Right lung (tissue), 5 donors: ENCODE data around the gene SPOCK2. TPM values are rescaled to one million over a fixed set of nuclear protein-coding genes. Genes with fewer than 3 reads are reported as not detected.

Experiments used
- DNase-seq, 2 donors: peaks; one replicate each; pipeline ENCODE4 v3.0.0-alpha.2; 2013
- polyA plus RNA-seq, 5 donors: library from polyadenylated mRNA; unstranded; fragments of 120-200 nt; gene quantifications; one replicate each; pipeline versions ENCODE4 v1.2.1 to v1.2.3, GENCODE V29; 2013; ENCODE audit warnings: inconsistent platforms in 1 of 5, low replicate concordance in 1 of 5; ENCODE audit not compliant: insufficient read length in 5 of 5, insufficient read depth in 1 of 5

Gene SPOCK2
- polyA plus RNA-seq, 5 donors = 4.7 to 11.0 (median 8.8) TPM

DNA sequence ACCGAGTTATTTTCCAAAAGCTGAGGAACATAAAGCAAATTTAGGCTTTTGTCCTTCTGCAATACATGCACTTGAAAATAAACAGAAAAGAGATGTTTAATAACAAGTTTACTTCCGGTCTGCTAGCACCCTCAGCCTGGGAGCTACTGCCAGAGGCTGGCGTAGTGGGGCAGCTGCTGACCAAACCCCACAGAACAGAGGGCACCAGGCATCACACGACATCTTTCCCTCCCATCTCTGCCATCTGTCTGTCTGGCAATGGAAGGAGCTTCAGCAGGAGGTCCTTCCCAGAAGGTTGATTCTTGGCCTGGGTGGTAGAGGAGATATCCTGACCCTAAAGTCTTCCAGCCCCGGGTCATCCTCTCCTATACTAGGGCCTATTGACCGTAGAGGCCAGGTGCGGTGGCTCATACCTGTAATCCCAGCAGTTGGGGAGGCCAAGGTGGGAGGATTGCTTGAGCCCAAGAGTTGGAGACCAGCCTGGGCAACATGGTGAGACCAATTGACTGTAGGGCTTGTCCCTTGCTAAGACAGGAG, 76.3 kb downstream of the SPOCK2 start:
- DNase-seq = no peak

DNA sequence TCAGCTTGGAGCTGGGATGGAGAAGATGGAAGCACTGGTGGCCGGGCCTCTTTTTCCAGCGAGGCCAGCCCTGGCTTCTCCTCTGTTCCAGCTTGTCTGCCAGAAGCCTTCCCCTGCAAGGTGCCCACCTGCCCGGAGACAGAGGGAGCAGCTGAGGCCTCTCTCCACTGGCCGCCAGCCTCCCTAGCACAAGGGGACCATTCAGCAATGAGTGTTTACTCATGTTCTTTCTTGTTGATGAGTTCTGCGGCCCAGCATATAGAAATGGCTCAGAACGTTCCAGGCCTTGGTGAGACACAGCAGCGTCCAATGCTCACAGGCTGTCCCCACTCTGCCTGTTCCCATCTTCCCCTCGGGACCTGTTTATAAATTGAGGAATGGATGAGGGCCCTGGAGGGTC, 76.9 kb downstream of the SPOCK2 start:
- no peak for DNase-seq

DNA sequence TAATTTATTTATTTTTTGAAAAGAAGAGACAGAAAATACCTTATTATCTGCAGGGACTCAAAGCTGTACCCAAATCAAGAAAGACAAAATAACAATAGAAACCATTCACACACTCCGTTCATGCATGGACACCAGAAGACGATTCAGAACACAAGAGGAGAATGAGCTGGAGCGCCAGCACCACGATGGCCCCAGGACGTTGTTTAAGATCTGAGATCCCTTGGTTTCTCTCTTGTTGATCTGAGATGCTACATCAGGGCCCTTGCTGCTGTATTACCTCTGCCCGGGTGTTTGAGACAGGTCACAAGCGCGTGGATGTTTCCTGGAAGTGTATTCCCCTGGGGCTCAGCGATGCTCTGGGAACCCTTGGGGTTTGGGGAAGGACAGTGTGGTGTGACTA, 77.3 kb downstream of the SPOCK2 start:
- DNase-seq = no peak

DNA sequence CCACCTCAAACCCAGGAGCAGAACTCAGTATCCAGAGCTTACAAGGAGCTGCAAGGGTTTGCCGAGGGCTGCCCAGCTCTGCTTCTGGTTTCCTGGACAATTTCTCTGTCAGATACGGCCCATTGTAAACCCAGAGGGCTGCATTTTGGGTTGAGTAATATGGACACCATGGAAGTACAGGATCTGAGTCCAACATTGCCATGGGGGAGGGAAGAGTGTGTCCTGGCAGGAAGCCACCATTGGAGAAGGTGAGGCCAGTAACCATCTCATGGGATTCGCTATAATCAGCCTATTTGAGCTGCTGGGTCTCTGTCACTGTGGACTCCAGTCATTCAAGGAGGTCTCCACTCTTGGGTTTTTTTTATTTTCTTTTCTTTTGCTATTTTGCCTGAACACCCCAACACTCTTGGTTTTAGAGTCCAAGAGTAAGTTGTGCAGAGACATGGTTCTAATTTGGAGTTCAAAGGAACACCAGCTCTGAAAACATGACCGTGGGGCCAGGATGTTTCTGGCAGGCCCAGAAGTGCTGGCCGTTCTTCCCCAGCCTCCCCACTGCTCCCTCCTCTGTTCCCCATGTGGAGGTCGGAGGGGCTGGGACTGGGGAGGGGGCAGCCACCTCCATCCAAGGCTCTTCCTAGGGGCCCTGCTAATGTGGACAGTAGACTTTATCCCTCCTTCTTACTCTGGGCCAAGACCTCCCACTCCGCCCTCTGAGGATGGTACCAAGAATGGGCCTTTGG, 77.9 kb downstream of the SPOCK2 start:
- no peak for DNase-seq

DNA sequence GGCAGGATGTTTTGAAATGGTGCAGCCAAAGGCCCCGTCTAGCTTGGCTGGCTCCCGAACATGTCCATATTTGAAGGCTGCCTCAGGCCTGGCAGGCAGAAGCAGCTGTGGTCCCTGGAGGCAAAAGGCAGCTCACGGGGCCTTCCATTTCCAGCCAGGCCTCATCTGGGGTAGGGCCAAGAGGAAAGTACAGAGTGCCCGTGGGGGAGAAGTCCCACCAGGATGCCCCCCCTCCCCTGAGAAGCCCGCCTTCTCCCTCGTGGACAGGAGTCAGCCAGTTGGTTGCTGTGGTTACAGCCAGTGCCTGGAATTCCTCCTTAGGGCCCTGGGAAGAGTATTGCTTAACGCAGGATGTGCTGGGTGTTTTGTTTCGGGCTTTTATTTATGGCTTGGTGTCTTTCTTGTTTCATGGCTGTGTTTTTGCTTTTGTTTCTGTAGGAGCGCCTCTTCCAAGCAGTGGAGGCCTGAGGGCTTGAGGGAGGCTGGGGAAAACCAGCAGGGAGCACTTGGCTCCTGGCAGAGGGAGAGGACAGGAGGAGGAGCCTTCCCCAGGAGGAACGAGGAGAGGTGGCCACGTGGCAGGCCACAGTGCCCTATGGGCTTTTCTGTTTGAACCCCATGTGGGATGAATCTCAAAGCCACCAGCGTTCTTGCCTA, 78.8 kb downstream of the SPOCK2 start:
- peak; percentile 87 to 90 for DNase-seq

DNA sequence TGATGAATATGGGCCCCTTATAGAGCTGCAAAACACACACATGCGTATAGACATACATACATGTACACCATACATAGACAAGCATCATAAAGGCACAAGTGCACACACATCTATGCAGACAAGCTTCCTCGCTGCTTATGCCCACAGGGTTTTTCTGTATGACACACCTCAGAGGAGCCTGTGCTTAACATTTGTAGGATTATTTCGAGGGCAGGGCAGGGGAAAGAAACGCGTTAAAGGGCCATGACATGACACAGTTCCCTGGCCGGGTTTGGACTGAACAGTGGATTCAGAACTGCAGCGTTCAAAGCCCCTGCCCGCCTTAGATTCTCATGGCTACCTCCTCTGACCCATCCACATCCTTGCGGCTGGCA, 79.3 kb downstream of the SPOCK2 start:
- DNase-seq = no peak

Other genes with a start within 250 kb of the SPOCK2 start
- gene PSAP, start 237.3 kb downstream of the SPOCK2 start, polyA plus RNA-seq = 100 to 1,000 TPM; 479 to 586 (median 548) TPM
- gene CHST3, start 124.2 kb downstream of the SPOCK2 start, polyA plus RNA-seq = 10 to 100 TPM; 10.1 to 11.4 (median 10.7) TPM
- gene ANAPC16, start 127.5 kb upstream of the SPOCK2 start, polyA plus RNA-seq = 100 to 1,000 TPM; 151 to 169 (median 155) TPM
- gene ASCC1, start 127.7 kb upstream of the SPOCK2 start, polyA plus RNA-seq = 10 to 100 TPM; 32.3 to 46.1 (median 40.9) TPM
- 10 to 100 TPM; 40.3 to 97.6 (median 57.5) TPM for gene DDIT4, start 185.4 kb upstream of the SPOCK2 start, polyA plus RNA-seq